ENCODE measurements around the gene ME2.

Gene ME2

DNA sequence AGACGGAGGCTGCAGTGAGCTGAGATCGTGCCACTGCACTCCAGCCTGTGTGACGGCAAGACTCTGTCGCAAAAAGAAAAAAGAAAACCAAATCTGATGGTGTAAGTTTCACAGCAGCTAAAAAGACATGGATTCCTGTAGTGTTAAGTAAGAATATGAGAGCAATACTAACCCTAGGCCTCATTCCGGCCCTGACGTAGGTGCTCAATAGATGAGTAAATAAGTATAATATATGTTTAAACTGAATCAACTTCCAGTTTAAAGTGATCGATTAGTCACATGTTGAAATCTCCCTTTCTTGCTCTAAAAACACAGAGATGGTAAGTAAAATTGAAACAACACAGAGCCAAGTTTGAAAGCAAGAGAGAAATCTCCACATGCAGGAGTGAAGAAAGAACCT is 8.0 kb downstream of the ME2 start:
- Histone ChIP-seq H3K4me2 (ENCODE audit: low read depth, low read length, poor library complexity, severe bottlenecking) (no peak overlapping the region), H3K27me3 (ENCODE audit: insufficient read depth, low read length, poor library complexity, severe bottlenecking) (no peaks in the 10 kb centered on the region), H3K79me2 (ENCODE audit: insufficient read depth, low read length) (peaks cover 81% of the 10 kb centered on the region), H3K9me3 (ENCODE audit: insufficient read depth, low read depth, low read length) (no peaks in the 10 kb centered on the region), H3K36me3 (ENCODE audit: insufficient read depth, low read length) (no peaks in the 10 kb centered on the region), H3K9ac (ENCODE audit: low read depth, low read length, poor library complexity, severe bottlenecking) (no peak overlapping the region), H3K4me3 (ENCODE audit: low read length, poor library complexity, severe bottlenecking) (no peak overlapping the region), H3K9me2 (replicated peaks; ENCODE audit: low read depth, low read length) (no peaks in the 10 kb centered on the region), H2AFZ (ENCODE audit: low read length) (no peak overlapping the region), H3F3A (ENCODE audit: low read depth) (no peaks in the 10 kb centered on the region), H4K20me1 (ENCODE audit: insufficient read depth, low read length, poor library complexity, severe bottlenecking) (peaks cover 17% of the 10 kb centered on the region), H3K4me1 (ENCODE audit: insufficient read depth, low read length, poor library complexity, severe bottlenecking) (peaks cover 12% of the 10 kb centered on the region)
- TF ChIP-seq CTCF (conservative IDR thresholded peaks at IDR 0.05; ENCODE audit: low read length): no peak
- no peak for TF ChIP-seq EZH2phosphoT487 (IDR thresholded peaks at IDR 0.05; ENCODE audit: borderline replicate concordance)

GRCh38 chr18:50895350-50896045 is 16.6 kb downstream of the ME2 start:
- Histone ChIP-seq H3K4me2 (ENCODE audit: low read depth, low read length, poor library complexity, severe bottlenecking) (no peak overlapping the region), H3K9ac (ENCODE audit: low read depth, low read length, poor library complexity, severe bottlenecking) (no peak overlapping the region), H3K36me3 (ENCODE audit: insufficient read depth, low read length) (peaks cover 32% of the 10 kb centered on the region; the same call in 1 of the 2 replicates), H3K4me3 (ENCODE audit: low read length, poor library complexity, severe bottlenecking) (no peak overlapping the region), H3K4me1 (ENCODE audit: insufficient read depth, low read length, poor library complexity, severe bottlenecking) (no peaks in the 10 kb centered on the region), H3K27me3 (ENCODE audit: insufficient read depth, low read length, poor library complexity, severe bottlenecking) (no peaks in the 10 kb centered on the region), H3K9me2 (replicated peaks; ENCODE audit: low read depth, low read length) (no peaks in the 10 kb centered on the region), H3F3A (ENCODE audit: low read depth) (no peaks in the 10 kb centered on the region), H4K20me1 (ENCODE audit: insufficient read depth, low read length, poor library complexity, severe bottlenecking) (no peaks in the 10 kb centered on the region), H3K79me2 (ENCODE audit: insufficient read depth, low read length) (peaks cover 30% of the 10 kb centered on the region), H3K9me3 (ENCODE audit: insufficient read depth, low read depth, low read length) (no peaks in the 10 kb centered on the region), H2AFZ (ENCODE audit: low read length) (no peak overlapping the region)
- TF ChIP-seq CTCF (conservative IDR thresholded peaks at IDR 0.05; ENCODE audit: low read length): no peak
- TF ChIP-seq EZH2phosphoT487 (IDR thresholded peaks at IDR 0.05; ENCODE audit: borderline replicate concordance): no peak

DNA sequence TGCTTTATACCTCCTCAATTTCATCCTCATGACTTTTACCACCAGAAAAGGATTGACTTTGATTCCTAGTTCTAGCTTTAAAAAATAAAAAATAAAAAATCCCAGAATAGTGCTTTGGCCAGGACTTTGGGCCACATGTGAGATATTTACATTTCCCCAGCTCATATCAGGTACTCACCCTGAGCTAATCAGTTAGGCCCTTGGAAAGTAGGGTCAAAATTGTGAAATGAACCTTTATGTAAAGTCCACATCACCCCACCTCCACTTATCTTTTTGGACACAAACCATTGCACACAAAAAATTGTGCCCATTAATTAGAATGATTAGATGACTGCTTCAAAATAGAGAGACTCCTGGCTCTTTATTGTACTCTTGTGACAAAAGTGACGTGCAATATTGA is 17.2 kb downstream of the ME2 start:
- peaks cover 24% of the 10 kb centered on the region for H3K79me2 ChIP-seq (ENCODE audit: insufficient read depth, low read length)

More for the DNA sequence above, 17.2 kb downstream of the ME2 start:
- no peak overlapping the region for H3K9ac ChIP-seq (ENCODE audit: low read depth, low read length, poor library complexity, severe bottlenecking)
- peaks cover 32% of the 10 kb centered on the region; the same call in 1 of the 2 replicates for H3K36me3 ChIP-seq (ENCODE audit: insufficient read depth, low read length)
- no peaks in the 10 kb centered on the region for H3F3A ChIP-seq (ENCODE audit: low read depth)
- H3K27me3 ChIP-seq (ENCODE audit: insufficient read depth, low read length, poor library complexity, severe bottlenecking): no peaks in the 10 kb centered on the region
- no peaks in the 10 kb centered on the region for H3K9me2 ChIP-seq (replicated peaks; ENCODE audit: low read depth, low read length)
- H3K4me2 ChIP-seq (ENCODE audit: low read depth, low read length, poor library complexity, severe bottlenecking): no peak overlapping the region
- no peak overlapping the region for H2AFZ ChIP-seq (ENCODE audit: low read length)
- H4K20me1 ChIP-seq (ENCODE audit: insufficient read depth, low read length, poor library complexity, severe bottlenecking): no peaks in the 10 kb centered on the region
- H3K9me3 ChIP-seq (ENCODE audit: insufficient read depth, low read depth, low read length): no peaks in the 10 kb centered on the region
- no peak overlapping the region for H3K4me3 ChIP-seq (ENCODE audit: low read length, poor library complexity, severe bottlenecking)
- no peaks in the 10 kb centered on the region for H3K4me1 ChIP-seq (ENCODE audit: insufficient read depth, low read length, poor library complexity, severe bottlenecking)
- TF ChIP-seq CTCF (conservative IDR thresholded peaks at IDR 0.05; ENCODE audit: low read length): no peak
- TF ChIP-seq EZH2phosphoT487 (IDR thresholded peaks at IDR 0.05; ENCODE audit: borderline replicate concordance): no peak

Data from Loucy (cell line).